NCI-H2029 treated with DMSO at 0.1 percent for 48 hours (cell line): ENCODE results near the gene MFNG.

Experiments
- DNase-seq: peaks from one replicate; lab custom pipeline; 2025; lab: John Stamatoyannopoulos, UW

The MFNG gene

DNA sequence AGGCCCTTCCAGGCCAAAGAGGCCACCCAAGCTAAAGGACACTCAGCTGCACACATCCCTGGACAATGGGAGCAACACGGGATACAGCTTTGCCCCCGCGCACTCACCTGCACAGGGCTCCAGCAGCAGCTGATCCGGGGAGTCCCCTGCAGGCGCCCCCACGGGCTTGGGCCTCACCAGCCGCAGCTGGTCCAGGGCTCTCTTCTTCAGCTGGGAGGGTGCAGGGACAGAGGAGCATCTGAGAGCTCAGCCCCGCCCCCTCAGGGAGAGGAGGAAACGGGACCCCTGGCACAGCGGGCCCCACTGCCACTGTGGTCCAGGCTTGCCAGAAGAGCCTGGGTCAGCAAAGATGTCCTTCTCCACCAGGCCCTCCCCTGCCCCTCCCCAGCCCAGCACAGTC lies 7.8 kb upstream of the MFNG start:
- no peak for DNase-seq

DNA sequence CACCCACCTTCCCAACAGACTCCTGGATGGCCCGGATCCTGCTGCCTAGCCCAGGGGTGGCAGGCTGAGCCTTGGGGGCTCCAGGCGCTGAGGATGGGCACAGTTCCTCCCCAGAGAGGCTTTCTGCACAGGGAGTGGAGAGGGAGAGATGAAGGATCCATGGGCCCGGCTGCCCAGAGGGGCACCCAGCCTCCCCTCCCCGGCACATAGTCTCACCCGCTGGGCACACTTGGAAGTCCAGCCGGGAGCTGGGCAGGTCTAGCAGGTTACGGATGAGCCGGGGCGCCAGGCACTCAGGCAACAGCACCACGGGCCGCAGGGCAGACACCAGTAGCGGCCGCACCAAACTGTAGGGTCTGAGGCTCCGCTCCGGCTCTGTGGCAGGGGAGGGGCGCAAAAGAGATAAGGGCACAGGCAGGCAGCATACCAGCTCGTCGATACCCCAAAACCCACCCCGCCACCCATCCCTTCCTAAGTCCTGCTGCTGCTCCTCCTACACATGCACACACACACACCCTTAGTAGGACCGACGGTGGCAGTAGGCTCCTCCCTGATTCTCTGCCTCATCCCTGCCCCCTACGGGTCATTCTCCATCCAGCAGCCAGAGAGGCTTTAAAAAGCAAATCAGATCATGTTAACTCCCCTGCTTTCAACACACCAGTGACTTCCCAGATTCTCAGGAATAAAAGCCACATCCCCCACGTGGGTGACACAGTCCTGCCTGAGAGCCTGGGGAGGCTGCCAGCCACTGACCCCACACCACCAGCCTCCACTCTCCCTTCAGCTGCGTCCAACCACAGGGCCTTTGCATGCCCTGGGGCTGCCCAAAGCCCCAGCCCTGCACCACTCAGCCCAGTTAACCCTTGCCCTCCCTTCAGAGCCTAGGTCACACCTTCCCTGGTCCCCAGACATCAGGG lies 6.5 kb upstream of the MFNG start:
- DNase-seq: no peak

DNA sequence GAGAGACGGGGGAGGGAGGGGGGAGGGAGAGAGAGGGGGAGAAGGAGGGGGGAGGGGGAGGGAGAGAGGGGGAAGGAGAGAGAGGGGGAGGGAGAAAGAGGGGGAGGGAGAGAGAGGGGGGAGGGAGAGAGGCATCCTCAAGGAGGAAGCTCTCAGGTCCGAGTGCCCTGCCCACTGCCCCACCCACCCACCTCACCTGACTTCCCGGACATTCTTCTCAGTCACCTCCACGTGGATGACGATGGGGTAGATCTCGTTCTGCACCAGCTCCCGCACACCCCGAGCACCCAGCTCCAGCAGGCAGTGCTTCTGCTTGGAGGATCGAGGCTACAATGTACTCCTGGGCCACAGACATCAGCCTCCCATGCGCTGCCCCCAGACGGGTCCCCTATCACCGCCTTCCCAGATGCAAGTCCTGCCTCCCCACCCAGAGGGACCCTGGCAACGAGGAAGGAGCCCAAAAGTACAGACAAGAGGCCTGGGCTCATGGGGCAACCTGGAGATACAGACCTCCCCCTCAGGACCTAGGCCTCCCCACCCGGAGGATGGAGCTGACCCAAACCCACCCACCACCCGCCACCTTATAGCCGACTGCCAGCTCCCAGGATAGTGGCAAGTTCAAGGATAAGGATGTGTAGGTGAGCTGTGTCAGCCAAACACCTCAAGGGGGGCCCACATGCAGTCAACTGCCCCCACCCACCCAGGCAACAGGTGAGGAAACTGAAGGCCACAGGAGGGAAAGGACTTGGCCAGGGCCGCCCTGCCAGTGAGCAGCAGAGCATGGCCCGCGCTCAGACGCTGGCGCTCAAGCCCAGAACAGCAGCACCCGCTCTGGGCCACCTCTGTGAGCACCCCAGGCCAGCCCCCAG lies 5.6 kb upstream of the MFNG start:
- no peak for DNase-seq

DNA sequence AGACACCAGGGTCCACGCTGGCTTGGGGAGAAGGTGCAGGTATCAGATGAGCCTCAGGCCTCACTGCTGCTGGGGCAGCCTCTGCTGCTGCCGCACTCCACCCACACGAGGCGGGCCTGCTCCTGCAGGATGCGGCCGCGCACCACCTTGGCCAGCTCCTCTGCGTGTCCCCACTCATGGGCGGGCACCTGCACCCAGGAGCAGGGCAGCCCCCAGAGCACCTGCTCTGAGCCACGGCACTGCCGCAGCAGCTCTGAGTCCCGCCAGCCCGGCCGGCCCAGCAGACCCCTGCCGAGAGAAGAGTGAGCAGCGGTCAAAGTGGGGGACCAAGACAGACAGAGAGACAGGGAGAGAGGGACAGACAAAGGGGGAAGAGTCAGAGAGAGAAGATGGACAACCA lies 4.9 kb upstream of the MFNG start:
- no peak for DNase-seq

DNA sequence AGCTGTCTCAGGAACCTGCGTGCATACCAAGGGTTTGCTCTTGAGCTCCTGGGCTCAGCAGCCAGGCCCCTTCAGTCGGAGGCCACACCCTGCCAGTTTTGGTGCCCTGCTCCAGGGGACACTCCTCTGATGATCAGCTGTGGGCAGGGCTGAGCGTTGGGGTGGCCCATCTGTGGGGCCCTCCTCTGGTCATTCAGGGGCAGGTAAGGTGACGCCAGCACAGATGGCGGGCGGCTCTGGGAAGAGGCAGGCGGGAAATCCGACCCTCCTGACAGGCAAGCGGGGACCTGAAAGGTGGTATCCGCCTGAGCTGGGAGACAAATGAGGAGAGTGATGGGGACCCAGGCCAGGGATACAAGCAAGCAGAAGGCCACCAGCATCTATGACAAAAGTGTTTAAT lies 3.8 kb upstream of the MFNG start:
- no peak for DNase-seq

DNA sequence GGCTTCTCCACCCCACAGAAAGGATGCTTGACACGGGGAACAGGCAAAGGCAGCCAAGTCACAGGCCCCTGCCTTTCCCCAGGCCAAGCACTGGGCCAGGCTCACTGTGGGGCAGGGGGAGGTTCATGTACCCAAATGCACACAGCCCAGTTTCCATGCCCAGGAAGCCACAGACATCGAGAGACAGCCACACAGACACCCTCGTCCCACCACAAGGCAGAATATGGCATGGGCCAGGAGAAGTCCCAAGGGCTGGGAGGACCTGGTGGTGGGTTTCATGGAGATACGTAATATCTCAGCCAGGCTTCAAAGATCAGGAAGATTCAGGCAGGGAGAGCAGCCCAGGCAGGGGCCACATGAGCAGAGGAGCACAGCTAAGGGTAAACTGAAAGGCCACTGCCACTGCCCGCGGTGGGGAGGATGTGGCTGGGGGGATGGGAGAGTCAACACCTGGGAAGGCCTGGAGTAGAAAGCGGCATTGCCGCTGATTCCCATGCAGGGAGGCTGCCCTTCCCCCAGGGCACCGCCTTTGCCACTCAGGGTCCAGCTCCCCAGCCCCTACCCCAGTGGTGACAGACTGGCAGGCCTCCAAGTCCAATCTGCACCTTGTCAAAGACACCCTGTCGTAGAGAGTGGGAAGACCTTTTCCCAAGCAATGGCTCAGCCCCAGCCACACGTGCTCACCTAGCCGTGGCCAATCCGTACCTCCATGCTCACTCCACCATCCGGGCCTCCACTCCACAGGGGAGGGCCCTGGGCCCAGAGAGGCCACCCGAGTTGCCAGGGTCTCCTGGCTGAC lies 2.4 kb upstream of the MFNG start:
- no peak for DNase-seq

DNA sequence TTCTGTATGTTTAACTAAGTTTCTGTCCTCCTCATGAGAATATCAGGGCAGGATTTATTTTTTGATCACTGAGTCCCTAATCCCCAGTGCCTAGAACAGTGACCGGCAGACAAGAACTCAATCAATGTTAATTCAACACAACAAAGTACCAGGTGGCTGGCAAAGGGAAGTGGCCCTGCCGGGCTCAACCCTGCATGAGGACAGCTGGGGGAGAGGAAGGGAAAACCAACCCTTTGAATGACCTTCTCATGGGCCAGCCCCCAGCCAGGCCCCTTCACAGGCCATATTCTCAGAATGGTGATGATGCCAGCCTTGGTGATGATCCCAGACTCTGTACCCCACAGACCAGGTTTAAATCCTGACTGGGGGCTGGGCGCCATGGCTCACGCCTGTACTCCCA lies 1.4 kb upstream of the MFNG start:
- no peak for DNase-seq

DNA sequence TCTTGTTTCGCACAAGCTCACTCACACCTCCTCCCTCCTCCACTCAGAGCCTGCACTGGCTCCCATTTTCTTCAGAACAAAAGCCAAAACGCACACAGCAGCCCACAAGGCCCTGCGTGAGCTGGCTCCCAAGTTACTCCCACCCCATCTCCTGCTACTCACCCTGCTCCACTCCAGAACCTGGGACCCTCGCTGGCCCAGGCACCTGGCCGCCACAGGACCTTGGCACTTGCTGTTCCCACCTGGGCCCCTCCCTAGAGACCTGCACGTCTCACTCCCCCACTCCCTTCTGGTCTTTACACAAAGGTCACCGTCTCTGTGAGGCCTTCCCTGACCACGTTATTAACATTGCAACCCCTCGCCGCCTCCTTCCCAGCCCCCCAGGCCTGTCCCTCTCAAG lies 945 bp upstream of the MFNG start:
- DNase-seq: no peak

DNA sequence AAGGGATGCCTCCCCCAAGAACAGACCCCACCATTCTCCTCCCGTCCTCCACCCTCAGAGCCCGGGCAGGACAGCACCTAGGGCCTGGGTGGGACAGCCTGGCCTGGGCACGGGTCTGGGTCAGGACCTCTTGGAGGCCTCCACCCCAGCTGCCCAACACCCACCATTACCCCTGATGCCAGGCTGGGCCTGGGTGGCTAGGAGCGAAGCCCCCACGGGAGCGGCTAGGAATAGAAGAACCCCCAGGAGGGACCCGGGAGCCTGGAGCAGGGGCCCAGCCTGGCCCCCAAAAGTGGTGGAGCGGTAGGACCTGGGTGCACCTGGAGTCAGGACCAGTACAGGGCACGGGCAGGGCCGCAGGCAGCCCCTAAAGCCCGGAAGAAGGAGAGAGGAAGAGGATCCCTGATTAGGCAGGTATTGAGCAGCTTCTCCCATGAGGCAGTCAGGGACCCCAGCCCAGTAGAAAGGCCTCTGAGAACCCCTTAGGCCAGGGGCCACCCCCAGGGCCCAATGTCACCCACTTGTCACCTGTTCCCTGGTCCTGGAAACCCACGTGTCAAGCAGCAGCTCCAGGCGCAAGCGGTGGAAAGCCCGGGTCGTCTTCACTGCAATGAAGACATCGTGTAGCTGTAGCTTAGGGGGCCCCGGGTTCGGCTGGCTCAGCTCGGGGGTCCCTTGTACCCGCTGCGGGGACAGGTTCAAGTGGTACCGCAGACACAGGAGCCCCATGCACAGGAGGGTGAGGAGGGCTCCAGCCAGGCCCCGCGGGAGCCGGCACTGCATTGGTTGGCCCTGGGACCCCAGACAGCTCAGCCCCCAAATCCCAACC lies 575 bp downstream of the MFNG start:
- no peak for DNase-seq

DNA sequence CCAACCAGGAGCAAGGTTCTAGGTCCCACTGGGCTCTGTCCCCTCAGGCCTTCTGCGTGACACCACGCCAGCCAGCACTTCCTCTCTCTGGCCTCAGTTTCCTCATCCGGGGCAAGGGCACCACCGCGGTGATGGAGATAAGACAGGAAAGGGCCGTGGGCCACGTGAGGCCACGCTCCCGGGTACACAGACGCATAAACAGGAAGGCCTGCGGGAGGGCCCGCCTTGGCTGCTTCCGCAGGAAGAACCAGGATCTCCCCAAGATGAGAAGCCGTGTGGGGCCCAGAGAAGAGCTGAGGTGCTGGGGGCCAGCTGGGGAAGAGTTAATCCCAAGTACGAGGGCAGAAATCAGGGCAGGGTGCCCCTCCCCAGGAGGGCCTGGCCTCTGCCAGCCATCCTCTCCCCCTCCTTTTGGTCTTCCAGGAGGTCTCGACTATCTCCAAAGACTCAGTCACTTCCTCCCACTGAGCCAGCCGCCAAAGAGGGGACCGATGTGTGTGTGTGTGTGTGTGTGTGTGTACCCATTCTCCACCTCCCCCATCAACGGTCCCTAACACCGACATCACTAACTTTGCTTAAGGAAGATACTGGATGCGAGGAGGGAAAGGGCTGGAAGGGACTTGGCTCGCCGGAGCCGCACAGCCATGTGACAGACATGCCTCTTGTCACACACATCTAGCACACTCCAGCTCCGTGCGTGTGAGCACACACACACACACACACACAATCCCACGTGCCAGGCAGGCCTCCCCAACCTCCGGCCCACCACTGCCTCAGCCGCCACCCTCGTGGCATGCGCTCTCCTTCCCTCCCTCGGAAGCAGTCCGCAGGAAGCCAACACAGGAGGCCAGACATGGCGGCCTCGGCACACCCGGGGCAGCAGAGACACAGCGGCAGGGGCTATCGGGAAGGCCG lies 1.4 kb downstream of the MFNG start:
- DNase-seq: no peak

DNA sequence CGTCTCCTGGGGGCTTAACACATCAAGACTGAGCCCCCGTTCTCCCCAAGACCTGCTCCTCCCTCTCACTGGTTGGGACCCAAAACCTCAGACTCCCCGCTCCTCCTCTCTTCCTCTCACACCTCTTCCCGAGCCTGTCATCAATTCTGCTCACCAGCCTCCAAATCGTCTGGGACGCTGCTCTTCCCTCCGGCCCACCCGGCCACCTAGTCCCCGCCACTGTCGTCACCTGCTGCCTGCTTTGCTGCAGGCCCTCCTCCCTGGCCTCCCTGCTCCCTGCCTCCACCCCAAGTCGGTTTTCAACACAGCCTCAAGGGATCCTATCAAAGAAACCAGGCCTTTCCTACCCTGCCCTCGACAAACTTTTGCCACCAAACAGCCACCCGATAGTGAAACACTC lies 3.1 kb downstream of the MFNG start:
- no peak for DNase-seq

DNA sequence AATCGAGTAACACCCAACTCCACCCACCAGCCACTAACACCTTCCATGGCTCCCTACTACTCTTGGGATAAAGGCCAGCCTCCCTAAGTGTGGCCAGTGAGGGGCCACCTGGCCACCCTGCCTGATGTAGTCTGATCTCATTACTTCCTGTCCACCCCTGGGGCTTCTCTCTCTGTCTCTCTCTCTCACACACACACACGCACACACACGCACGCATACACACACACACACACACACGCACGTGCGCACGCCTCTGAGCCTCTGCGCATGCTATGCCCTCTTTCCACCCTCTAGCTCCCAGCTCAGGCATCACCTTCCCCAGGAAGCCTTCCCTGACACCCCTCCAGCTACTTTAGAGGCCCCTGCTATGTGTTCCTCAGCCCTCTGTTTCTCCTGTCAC lies 3.9 kb downstream of the MFNG start:
- no peak for DNase-seq

DNA sequence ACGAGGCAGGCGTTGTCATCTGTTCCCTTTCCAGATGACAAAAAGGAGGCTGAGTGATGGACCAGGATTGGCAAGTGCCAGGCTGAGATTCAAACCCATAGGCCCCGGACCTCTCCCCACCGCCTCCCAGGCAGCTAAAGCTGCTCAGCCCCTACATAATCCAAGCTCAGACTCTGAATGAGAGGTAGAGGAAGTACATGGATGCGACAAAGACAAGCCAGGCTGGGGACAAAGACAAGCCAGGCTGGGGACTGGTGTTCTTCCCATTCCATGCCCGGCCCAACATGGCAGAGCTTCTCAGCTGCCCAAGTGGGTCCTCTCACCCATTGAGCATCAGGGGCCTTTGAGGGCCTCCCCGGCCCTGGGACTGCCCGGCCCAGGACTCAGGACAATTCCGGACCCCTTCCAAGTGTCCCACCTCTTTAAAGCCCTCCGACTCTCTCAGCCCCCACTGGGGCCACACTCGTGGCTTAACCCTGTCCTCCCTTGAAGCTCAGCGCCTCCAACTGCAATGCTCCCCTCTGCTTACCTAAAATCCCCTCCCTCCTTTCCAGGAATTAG lies 4.8 kb downstream of the MFNG start:
- DNase-seq: no peak

DNA sequence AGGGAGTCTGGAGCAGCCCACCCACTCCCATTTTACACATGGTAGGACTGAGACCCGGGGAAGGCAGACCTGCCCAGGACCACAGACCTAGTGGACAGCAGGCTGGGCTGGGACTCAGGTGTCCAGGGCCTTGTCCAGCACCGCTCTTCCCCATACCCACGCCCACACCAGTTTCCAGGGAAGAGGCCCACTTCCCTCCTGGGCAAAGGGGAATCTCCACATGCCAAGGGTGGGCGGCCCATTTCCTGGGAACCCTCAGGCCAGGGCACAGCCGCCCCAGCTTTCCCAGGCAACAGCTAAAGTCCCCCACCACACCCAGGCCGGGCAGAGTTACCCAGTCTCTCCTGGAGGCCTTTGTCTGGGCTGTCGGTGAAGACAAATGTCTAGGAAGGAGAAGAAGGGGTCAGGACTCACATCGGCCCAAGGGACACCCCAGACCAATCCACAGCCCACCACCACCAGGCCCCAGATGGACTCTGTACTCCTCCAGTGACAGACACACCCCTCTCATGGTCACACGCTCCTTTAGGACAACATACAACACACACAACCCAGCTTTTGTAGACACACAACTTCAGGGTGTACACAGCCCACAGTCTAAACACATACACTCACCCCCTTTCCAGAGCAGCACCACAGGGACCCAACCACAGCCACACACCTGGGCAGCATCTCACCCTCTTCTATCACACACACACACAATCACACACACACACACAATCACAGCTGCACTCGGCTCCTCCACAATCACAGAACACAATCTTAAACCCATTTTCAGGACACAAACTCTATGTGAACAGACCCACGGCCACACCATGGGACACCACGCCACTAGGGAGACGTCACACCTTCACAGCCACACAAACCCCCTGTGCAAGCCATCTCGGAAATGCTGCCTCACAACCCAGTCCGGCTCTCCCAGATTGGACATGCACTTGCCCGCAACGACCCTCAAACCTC lies 5.5 kb downstream of the MFNG start:
- DNase-seq: no peak

DNA sequence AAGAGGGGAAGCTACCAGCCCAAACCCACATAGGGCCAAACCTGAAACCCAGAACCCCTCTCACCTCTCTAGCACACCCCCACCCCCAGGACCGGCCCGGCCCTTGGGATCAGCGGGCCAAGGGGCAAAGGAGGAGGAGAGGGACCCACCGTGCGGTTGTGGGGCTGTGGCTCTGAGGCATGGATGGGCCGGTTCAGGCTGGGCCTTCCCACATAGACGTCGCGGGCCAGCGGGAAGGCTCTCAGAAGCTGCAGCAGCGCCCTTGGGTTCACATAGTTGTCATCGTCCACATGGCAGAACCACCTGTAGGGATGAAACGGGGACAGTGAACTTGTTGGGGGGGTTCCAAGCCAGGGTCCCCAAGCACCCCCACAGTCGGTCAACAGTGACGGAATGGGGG lies 7.0 kb downstream of the MFNG start:
- DNase-seq: no peak

DNA sequence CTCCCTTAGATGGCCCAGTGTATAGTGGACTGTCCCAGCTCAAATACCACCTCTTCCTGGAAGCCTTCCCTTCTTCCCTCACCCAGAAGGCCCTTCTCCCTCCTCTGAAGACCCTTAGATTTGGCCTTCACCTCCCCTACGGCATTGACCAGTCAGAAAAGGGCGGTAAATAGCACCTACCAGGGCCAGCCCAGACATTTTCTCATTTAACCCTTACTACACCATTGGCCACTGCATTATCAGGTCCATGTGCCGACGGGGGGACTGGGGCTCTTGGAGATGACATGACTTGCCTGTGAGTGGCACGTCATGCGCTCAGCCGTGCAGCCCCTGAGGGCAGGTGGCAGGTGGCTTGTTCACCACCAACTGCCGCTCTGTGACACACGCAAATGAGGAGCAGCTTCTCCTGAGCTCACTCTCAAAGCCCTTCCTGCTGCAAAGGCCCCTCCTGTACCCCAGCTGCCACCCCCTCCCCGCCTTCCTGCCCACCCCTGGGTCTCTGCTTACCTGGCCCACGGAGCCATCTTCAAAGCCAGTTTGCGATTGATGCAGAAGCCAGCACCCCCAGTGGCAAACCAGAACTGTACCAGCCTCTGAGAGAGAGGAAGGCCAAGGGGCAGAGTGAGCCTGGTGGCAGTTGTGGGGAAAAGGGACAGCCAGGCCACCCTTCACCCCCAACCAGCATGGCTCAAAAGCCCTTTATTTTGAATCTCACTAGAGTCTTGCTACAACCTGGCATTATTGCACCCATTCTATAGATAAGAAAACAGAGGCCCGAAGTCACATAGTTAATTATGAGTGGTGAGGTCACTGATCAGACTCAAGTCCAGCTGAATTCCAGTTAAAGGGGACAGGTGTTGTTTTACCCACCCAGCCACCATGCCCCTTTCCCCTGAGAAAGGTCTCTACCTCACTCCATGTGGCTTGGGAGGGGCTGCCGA lies 9.5 kb downstream of the MFNG start:
- DNase-seq: no peak

DNA sequence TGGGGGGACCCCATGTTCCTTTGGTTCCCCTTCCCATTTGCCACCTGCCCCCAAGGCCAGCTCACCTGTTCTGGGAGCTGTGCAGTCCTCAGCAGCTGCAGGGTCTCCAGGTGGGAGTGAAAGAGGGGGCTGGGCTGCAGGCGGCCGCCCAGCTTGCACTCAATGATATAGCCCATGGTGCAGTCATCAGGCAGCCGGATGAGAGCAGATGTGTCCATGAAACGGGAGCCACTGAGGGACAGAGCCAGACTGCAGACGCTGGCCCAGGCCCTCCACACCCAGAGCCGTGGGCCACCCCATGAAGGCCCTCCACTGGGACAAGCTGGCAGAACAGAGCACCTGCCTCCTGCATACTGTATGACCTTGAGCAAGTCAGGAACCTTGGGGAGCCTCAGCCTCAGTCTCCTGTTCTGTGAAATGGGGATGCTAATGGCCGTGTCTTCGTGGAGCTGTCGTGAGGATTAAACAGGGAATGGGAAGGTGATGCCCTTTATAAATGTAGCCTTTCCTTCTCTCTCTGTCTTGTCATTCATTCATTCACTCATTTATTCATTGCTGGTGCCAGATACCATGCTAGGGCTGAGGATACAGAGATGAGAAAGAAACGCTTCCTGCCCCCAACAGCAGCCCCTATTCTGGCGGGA lies 11.6 kb downstream of the MFNG start:
- no peak for DNase-seq
